H1 (cell line): Measurements from ENCODE around the gene GPC6. TPM values are rescaled to one million over a fixed set of nuclear protein-coding genes. Genes with fewer than 3 reads are reported as not detected.

ENCODE experiments used
- GABPA ChIP-seq: IDR thresholded peaks from 2 replicates; pipeline ENCODE4 v1.6.1; 2011; ENCODE audit warnings: mild to moderate bottlenecking, low read length, moderate library complexity, borderline replicate concordance; ENCODE audit not compliant: insufficient read depth
- GTF2F1 ChIP-seq: IDR thresholded peaks from 2 replicates; pipeline ENCODE4 v1.6.1; 2012; ENCODE audit warnings: low read depth, low read length, improper control_type of control experiment, borderline replicate concordance
- MAFK ChIP-seq: IDR thresholded peaks from 2 replicates; pipeline ENCODE4 v1.6.1; 2012; ENCODE audit warnings: low read depth, mild to moderate bottlenecking, improper control_type of control experiment, low read length
- YY1 ChIP-seq: IDR thresholded peaks from 2 replicates; pipeline ENCODE4 v1.6.1; 2011; ENCODE audit warnings: low read depth, mild to moderate bottlenecking, low read length
- ZNF274 ChIP-seq: IDR thresholded peaks from 2 replicates; pipeline ENCODE4 v1.7.0; 2012; ENCODE audit warnings: low read length, borderline replicate concordance; ENCODE audit errors: extremely low read depth
- polyA plus RNA-seq, 7 experiments: library from polyadenylated mRNA; depleted of rRNA in 3 of 7; stranded (reverse) in 5 of 7; unstranded in 2 of 7; fragments of >200 nt in 5 of 7; fragments of 200-250 nt in 2 of 7; gene quantifications; 1 replicate in 5 of 7; 2 replicates in 1 of 7; 4 replicates in 1 of 7; pipeline versions ENCODE4 v1.2.1 to v1.2.3, GENCODE V29; 2011 to 2013; ENCODE audit warnings: missing spikeins in 2 of 7, mixed read lengths in 2 of 7
- total RNA-seq: library from RNA; stranded (reverse); fragmentation: NEBNext Ultra II Directional; extraction: Animal tissue kit (Norgen Biotek cat#: 25700); gene quantifications from 2 replicates; pipeline ENCODE4 v1.2.1, GENCODE V29; 2021

Gene GPC6
- total and polyA plus RNA-seq, 2 of the 8 experiments (the other 6 are each of a cell fraction or from before 2014, with no cell fraction given): 5.4 to 12.0 TPM

GRCh38 chr13:94330552-94331071 lies 1104.0 kb downstream of the GPC6 start (continued):
- TF ChIP-seq ZNF274 (no peak), MAFK (no peak), GTF2F1 (no peak), YY1 (no peak), GABPA (no peak)
